Endodermal cell (in vitro differentiated cells): ENCODE measurements around the gene TTC1. TPM values are rescaled to one million over a fixed set of nuclear protein-coding genes. Genes with fewer than 3 reads are reported as not detected.

Source experiments
- DNase-seq: peaks from one replicate; pipeline ENCODE4 v3.0.0-alpha.2; 2017
- H3K27ac ChIP-seq: 2 replicates; pipeline ENCODE4 v1.5.1; 2013; ENCODE audit warnings: mild to moderate bottlenecking, low read depth, low read length, moderate library complexity
- H3K27me3 ChIP-seq: 2 replicates; pipeline ENCODE4 v1.6.1; 2013; ENCODE audit warnings: mild to moderate bottlenecking, low read length, moderate library complexity; ENCODE audit not compliant: insufficient read depth, control insufficient read depth, poor library complexity, severe bottlenecking
- H3K36me3 ChIP-seq: 2 replicates; pipeline ENCODE4 v1.7.0; 2013; ENCODE audit warnings: mild to moderate bottlenecking, low read length, moderate library complexity; ENCODE audit not compliant: control insufficient read depth, insufficient read depth
- H3K4me1 ChIP-seq: one replicate; pipeline ENCODE4 v1.7.0; 2013; ENCODE audit warnings: low read length; ENCODE audit not compliant: control insufficient read depth, insufficient read depth
- H3K4me3 ChIP-seq: 2 replicates; pipeline ENCODE4 v1.5.1; 2013; ENCODE audit warnings: mild to moderate bottlenecking, low read length, moderate library complexity
- H3K9ac ChIP-seq: 2 replicates; pipeline ENCODE4 v1.6.1; 2013; ENCODE audit warnings: mild to moderate bottlenecking, low read length, moderate library complexity; ENCODE audit not compliant: poor library complexity, severe bottlenecking; ENCODE audit errors: extremely low read depth
- H3K9me3 ChIP-seq: 2 replicates; pipeline ENCODE4 v1.6.1; 2013; ENCODE audit warnings: mild to moderate bottlenecking, low read length, moderate library complexity; ENCODE audit not compliant: control insufficient read depth
- H3K27ac Mint-ChIP-seq: 2 replicates; pipeline ENCODE4 v1.8.0; 2020; ENCODE audit warnings: mixed read lengths
- H3K27me3 Mint-ChIP-seq: 2 replicates; pipeline ENCODE4 v1.8.0; 2021; ENCODE audit warnings: mild to moderate bottlenecking, mixed read lengths; ENCODE audit not compliant: insufficient read depth
- H3K36me3 Mint-ChIP-seq: 2 replicates; pipeline ENCODE4 v1.8.0; 2020; ENCODE audit warnings: low read depth, mixed read lengths
- H3K4me1 Mint-ChIP-seq: 2 replicates; pipeline ENCODE4 v1.8.0; 2020; ENCODE audit warnings: mixed read lengths
- H3K4me3 Mint-ChIP-seq: 2 replicates; pipeline ENCODE4 v1.8.0; 2020; ENCODE audit warnings: mild to moderate bottlenecking, moderate library complexity, mixed read lengths
- H3K9me3 Mint-ChIP-seq: 2 replicates; pipeline ENCODE4 v1.8.0; 2020; ENCODE audit warnings: mild to moderate bottlenecking, mixed read lengths
- WGBS, 2 experiments: methylation state at CpG; one replicate each; pipeline versions ENCODE4 v1.1.5 to v1.1.7; 2013; ENCODE audit warnings: missing lambda C conversion rate in 2 of 2, mixed read lengths in 1 of 2; ENCODE audit not compliant: insufficient coverage in 1 of 2, insufficient read length in 1 of 2; 5-methylcytosine and 5-hydroxymethylcytosine counted together
- total RNA-seq, 2 donors: library from RNA; stranded (reverse); fragmentation: NEBNext Ultra II Directional in 1 of 2; extraction: Animal tissue kit (Norgen Biotek cat#: 25700) in 1 of 2; gene quantifications; 2 replicates in 1 of 2; 3 replicates in 1 of 2; pipeline ENCODE4 v1.2.1, GENCODE V29; 2021
- TF ChIP-seq, protein P1 (sequence below): fragments of 200-600 bp; sonication (generic); conservative IDR thresholded peaks from 2 replicates; pipeline ENCODE4 v1.5.0; 2021; ENCODE audit warnings: antibody characterized with exemption, mild to moderate bottlenecking

The TTC1 gene
- total RNA-seq, 2 donors from 2014 or later, result 59.8 to 72.3 TPM

DNA sequence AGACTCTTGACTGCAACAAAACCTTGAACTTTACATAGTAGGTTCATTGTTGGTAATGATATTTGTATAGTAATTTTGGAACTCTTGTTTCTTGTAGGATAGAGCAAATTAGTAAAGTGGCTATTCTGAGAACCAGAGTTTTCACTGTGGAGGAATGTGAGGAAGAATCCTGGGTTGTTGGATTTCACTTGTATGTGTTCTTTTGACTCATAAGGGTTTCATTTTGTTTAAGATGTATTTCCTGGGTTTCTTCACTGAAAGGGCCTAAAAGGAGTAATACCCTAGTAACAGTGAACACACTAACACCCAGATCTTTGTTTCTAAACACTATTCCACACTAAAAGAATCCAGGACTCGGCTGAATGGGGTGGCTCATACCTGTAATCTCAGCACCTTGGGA lies 20.1 kb downstream of the TTC1 start:
- H3K27me3 Mint-ChIP-seq, result no peaks in the 10 kb centered on the region
- H3K4me1 Mint-ChIP-seq, result peaks cover 16% of the 10 kb centered on the region
- H3K9ac ChIP-seq, result no peak overlapping the region
- no peaks in the 10 kb centered on the region for H3K9me3 ChIP-seq
- TF ChIP-seq, protein P1, sequence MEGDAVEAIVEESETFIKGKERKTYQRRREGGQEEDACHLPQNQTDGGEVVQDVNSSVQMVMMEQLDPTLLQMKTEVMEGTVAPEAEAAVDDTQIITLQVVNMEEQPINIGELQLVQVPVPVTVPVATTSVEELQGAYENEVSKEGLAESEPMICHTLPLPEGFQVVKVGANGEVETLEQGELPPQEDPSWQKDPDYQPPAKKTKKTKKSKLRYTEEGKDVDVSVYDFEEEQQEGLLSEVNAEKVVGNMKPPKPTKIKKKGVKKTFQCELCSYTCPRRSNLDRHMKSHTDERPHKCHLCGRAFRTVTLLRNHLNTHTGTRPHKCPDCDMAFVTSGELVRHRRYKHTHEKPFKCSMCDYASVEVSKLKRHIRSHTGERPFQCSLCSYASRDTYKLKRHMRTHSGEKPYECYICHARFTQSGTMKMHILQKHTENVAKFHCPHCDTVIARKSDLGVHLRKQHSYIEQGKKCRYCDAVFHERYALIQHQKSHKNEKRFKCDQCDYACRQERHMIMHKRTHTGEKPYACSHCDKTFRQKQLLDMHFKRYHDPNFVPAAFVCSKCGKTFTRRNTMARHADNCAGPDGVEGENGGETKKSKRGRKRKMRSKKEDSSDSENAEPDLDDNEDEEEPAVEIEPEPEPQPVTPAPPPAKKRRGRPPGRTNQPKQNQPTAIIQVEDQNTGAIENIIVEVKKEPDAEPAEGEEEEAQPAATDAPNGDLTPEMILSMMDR, result no peak
- H3K4me3 ChIP-seq, result no peak overlapping the region
- H3K27ac Mint-ChIP-seq, result no peak overlapping the region
- peaks cover 3% of the 10 kb centered on the region for H3K4me1 ChIP-seq
- no peaks in the 10 kb centered on the region for H3K9me3 Mint-ChIP-seq
- H3K36me3 Mint-ChIP-seq, result peaks cover 60% of the 10 kb centered on the region
- no peak for DNase-seq
- H3K36me3 ChIP-seq, result peaks cover 66% of the 10 kb centered on the region
- no peak overlapping the region for H3K4me3 Mint-ChIP-seq
- H3K27ac ChIP-seq, result no peak overlapping the region
- no peaks in the 10 kb centered on the region for H3K27me3 ChIP-seq
- WGBS, 2 experiments, result 93% methylated on average over 1 of the region's 1 CpG; no CpG with 5 or more reads in 1 of the 2 experiments

DNA sequence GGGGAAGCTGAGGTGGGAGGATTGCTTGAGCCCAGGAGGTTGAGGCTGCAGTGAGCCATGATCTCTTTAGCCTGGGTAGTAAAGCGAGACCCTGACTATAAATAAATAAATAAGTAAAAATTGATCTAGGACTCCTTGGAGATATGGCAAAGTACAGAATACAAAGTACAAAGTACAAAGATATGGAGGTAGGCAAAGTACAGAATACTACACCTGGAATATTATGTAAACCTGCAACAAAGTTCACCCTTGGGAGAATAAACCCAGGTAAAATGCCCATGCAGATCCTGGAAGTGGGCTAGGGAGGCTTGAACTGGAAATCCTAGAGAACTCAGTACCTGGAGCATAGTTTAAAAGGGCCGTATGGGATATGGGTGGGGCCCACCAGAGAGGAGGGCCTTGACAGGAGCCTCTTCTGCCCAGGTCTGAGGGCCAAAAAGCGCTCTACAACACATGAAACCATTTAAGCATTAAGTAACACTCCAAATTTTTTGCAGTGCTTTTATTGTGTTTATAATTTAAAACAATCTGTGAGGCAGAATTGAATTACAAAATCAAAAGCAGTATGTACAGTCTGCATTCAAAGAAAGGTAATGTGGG lies 20.7 kb downstream of the TTC1 start:
- no peak overlapping the region for H3K4me3 Mint-ChIP-seq
- TF ChIP-seq, protein P1, result no peak
- Histone ChIP-seq H3K9me3 (no peaks in the 10 kb centered on the region), H3K9ac (no peak overlapping the region), H3K4me3 (no peak overlapping the region), H3K4me1 (peaks cover 3% of the 10 kb centered on the region), H3K27me3 (no peaks in the 10 kb centered on the region), H3K36me3 (peaks cover 66% of the 10 kb centered on the region), H3K27ac (no peak overlapping the region)
- no peak overlapping the region for H3K27ac Mint-ChIP-seq
- DNase-seq, result no peak
- H3K9me3 Mint-ChIP-seq, result no peaks in the 10 kb centered on the region
- H3K36me3 Mint-ChIP-seq, result peaks cover 57% of the 10 kb centered on the region
- H3K4me1 Mint-ChIP-seq, result peaks cover 16% of the 10 kb centered on the region
- no peaks in the 10 kb centered on the region for H3K27me3 Mint-ChIP-seq
- 97 to 100% methylated on average over 1 to 3 of the region's 3 CpGs for WGBS, 2 experiments

DNA sequence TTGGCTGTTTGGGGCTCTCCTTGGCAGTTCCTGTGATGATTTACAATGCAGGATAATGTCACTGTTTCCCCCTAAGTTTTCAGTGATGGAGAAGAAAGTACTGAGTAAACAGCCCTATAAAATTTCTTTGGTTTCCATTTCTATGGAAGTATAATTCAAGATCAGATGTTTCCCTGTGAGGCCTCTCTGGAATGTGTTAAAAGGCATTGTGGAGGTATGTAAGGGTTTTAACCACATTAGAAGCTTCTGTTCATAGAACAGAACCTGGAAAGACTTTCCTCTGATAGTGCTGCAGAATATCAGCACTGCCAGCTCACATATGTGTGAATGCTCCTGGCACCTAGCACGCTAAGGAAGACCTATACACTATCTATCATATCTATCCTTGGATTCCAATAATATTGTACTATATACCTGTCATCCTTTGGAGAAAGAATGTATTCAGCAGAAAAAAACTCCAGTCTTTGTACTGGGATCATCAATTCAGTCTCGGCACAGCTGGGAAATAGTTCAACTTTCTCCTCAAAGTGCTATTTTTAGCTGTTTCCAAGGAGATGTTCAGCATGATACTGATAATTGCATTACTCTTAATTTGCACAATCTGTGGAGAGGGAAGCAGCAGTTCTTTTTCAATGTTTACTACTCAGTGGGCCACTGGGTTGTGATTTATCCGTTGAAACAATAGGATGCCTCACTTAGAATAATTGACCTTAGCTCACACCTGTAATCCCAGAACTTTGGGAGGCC lies 21.9 kb downstream of the TTC1 start:
- Histone ChIP-seq H3K9ac (no peak overlapping the region), H3K27me3 (no peaks in the 10 kb centered on the region), H3K9me3 (no peaks in the 10 kb centered on the region), H3K4me3 (no peak overlapping the region), H3K27ac (no peak overlapping the region), H3K4me1 (peaks cover 3% of the 10 kb centered on the region), H3K36me3 (peaks cover 74% of the 10 kb centered on the region)
- 81 to 83% methylated on average over 2 to 3 of the region's 3 CpGs for WGBS, 2 experiments
- no peak for DNase-seq
- H3K27me3 Mint-ChIP-seq, result no peaks in the 10 kb centered on the region
- H3K4me3 Mint-ChIP-seq, result no peak overlapping the region
- no peak overlapping the region for H3K27ac Mint-ChIP-seq
- H3K9me3 Mint-ChIP-seq, result no peaks in the 10 kb centered on the region
- TF ChIP-seq, protein P1, result no peak
- peaks cover 58% of the 10 kb centered on the region for H3K36me3 Mint-ChIP-seq
- peaks cover 16% of the 10 kb centered on the region for H3K4me1 Mint-ChIP-seq
